ENCODE data around the gene ZDHHC17. TPM values are rescaled to one million over a fixed set of nuclear protein-coding genes. Genes with fewer than 3 reads are reported as not detected.

ZDHHC17 gene
- total and polyA plus RNA-seq, 7 donors = 0.92 to 54.3 (median 38.6) TPM

DNA sequence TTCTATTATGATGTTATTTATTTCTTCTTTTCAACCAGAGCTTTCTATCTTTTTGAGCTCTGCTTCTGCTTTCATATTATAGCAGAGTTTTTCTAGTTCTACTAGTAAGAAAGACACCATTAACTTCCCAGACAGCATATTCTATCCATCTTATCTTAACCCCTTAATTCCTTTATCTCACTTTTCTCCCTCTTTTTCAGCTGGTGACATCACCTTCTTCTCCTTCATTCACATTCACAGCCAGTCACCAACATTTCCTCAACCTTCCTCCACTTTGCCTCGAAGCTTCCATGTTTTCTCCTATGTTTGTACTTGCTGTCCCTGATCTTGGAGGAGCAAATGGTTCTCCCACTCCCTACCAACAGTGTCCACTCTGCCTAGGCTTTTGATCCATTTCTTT lies 118.5 kb downstream of the ZDHHC17 start:
- DNase-seq = no peak
- TF ChIP-seq POLR2A (IDR thresholded peaks at IDR 0.05) (no peak), EP300 (IDR thresholded peaks at IDR 0.05) (no peak), POLR2AphosphoS5 (IDR thresholded peaks at IDR 0.05) (no peak)
- TF ChIP-seq, protein P1, sequence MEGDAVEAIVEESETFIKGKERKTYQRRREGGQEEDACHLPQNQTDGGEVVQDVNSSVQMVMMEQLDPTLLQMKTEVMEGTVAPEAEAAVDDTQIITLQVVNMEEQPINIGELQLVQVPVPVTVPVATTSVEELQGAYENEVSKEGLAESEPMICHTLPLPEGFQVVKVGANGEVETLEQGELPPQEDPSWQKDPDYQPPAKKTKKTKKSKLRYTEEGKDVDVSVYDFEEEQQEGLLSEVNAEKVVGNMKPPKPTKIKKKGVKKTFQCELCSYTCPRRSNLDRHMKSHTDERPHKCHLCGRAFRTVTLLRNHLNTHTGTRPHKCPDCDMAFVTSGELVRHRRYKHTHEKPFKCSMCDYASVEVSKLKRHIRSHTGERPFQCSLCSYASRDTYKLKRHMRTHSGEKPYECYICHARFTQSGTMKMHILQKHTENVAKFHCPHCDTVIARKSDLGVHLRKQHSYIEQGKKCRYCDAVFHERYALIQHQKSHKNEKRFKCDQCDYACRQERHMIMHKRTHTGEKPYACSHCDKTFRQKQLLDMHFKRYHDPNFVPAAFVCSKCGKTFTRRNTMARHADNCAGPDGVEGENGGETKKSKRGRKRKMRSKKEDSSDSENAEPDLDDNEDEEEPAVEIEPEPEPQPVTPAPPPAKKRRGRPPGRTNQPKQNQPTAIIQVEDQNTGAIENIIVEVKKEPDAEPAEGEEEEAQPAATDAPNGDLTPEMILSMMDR (IDR thresholded peaks at IDR 0.05) = no peak
- Histone ChIP-seq H3K9me3 (no peaks in the 10 kb centered on the region), H3K27me3 (no peaks in the 10 kb centered on the region), H3K4me1 (peaks cover 0 to 19% (median 15%) of the 10 kb centered on the region in 4 donors), H3K4me3 (no peak overlapping the region), H3K36me3 (no peaks in the 10 kb centered on the region), H3K27ac (no peak overlapping the region)
- 77 to 93% methylated on average over 1 of the region's 1 CpG for WGBS, 2 donors
- intact Hi-C loops (cut with DNase I) = loop anchor here (10.0 kb wide), 1 partner anchor 132 kb away; no protein-coding TSS in a partner anchor

DNA sequence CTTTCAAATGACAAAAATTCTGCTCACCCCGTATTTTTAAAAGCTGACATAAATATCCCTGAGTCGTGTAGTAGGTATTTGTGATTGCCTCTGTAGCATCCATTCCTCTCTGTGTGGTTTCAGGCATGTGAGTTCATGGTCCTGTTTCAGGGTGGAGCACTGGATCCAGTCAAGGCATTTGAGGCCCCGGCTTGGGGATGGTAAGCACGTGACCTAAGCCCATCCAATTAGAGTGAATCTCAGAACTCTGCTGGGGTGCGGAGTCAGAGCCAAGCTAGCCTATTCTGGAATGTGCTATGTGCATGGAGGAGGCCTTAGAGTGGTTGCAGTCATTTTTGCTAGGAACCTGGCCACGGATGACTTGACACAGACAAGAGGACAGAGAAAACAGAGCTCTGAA lies 119.2 kb downstream of the ZDHHC17 start:
- no peak for TF ChIP-seq POLR2AphosphoS5 (IDR thresholded peaks at IDR 0.05)
- TF ChIP-seq, protein P1 (IDR thresholded peaks at IDR 0.05) = no peak
- no peak for TF ChIP-seq EP300 (IDR thresholded peaks at IDR 0.05)
- no peak for TF ChIP-seq POLR2A (IDR thresholded peaks at IDR 0.05)
- H3K27ac ChIP-seq = no peak overlapping the region
- no peak for DNase-seq
- 88% methylated on average over 6 of the region's 6 CpGs for WGBS, 2 donors
- intact Hi-C loops (cut with DNase I) = loop anchor here (10.0 kb wide), 1 partner anchor 132 kb away; no protein-coding TSS in a partner anchor
- peaks cover 0 to 11% (median 9%) of the 10 kb centered on the region in 4 donors for H3K4me1 ChIP-seq
- H3K4me3 ChIP-seq = no peak overlapping the region
- H3K36me3 ChIP-seq = no peaks in the 10 kb centered on the region
- H3K27me3 ChIP-seq = no peaks in the 10 kb centered on the region
- H3K9me3 ChIP-seq = no peaks in the 10 kb centered on the region

DNA sequence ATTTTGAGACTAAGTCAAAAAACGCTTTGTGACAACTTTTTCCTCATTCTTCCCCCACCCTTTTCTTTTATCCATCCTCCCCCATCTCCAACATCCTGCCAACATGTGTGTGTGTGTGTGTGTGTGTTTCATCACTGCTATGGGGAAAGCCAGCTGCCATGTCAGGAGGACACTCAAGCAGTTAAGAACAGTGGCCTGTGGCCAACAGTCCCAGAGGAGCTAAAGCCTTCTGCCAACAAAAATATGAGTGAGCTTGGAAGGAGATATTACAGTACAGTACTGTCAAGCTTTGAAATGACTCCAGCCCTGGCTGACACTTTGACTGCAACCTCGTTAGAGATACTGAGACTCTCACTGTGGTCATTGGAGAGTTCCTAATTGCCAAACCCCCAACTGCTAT lies 119.9 kb downstream of the ZDHHC17 start:
- no peaks in the 10 kb centered on the region for H3K9me3 ChIP-seq
- WGBS, 2 donors = 56 to 62% methylated on average over 2 of the region's 2 CpGs
- intact Hi-C loops (cut with DNase I) = loop anchor here (10.0 kb wide), 1 partner anchor 131 kb away; no protein-coding TSS in a partner anchor
- DNase-seq = no peak
- no peaks in the 10 kb centered on the region for H3K27me3 ChIP-seq
- H3K4me3 ChIP-seq = no peak overlapping the region
- H3K27ac ChIP-seq = no peak overlapping the region
- TF ChIP-seq POLR2AphosphoS5 (IDR thresholded peaks at IDR 0.05) = no peak
- no peak for TF ChIP-seq POLR2A (IDR thresholded peaks at IDR 0.05)
- TF ChIP-seq EP300 (IDR thresholded peaks at IDR 0.05) = no peak
- TF ChIP-seq, protein P1 (IDR thresholded peaks at IDR 0.05) = no peak
- H3K4me1 ChIP-seq = peaks cover 0 to 6% (median 6%) of the 10 kb centered on the region in 4 donors
- no peaks in the 10 kb centered on the region for H3K36me3 ChIP-seq

DNA sequence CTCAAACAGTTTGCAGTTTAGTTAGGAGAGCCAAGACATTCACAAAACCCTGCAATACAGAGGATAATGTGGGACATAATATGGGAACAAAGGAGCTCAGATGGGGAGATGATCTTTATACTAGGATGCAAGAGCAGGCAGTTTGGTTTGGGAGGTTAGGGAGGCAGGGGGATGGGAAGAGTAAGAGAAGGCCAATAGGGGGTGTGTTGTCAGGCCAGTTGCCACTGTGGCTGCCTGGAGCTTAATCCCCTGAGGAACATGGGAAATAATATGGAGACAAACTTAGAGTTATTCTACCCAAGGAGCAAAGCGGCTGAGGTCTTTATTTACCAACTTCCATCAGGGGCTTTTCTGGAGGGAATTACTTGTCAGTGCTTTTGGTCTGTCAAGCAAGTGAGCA lies 124.9 kb downstream of the ZDHHC17 start:
- WGBS, 2 donors = 92 to 94% methylated on average over 1 of the region's 1 CpG
- no peaks in the 10 kb centered on the region for H3K4me1 ChIP-seq
- DNase-seq = no peak
- H3K27me3 ChIP-seq = no peaks in the 10 kb centered on the region
- intact Hi-C loops (cut with DNase I) = loop anchor here (10.0 kb wide), 1 partner anchor 126 kb away; no protein-coding TSS in a partner anchor
- no peak overlapping the region for H3K27ac ChIP-seq
- no peaks in the 10 kb centered on the region for H3K9me3 ChIP-seq
- TF ChIP-seq POLR2AphosphoS5 (IDR thresholded peaks at IDR 0.05) (no peak), POLR2A (IDR thresholded peaks at IDR 0.05) (no peak)
- TF ChIP-seq, protein P1 (IDR thresholded peaks at IDR 0.05) = no peak
- no peak overlapping the region for H3K4me3 ChIP-seq
- no peaks in the 10 kb centered on the region for H3K36me3 ChIP-seq

Data from sigmoid colon (tissue), 7 donors.